ENCODE measurements around the gene CCPG1.

CCPG1 gene

DNA sequence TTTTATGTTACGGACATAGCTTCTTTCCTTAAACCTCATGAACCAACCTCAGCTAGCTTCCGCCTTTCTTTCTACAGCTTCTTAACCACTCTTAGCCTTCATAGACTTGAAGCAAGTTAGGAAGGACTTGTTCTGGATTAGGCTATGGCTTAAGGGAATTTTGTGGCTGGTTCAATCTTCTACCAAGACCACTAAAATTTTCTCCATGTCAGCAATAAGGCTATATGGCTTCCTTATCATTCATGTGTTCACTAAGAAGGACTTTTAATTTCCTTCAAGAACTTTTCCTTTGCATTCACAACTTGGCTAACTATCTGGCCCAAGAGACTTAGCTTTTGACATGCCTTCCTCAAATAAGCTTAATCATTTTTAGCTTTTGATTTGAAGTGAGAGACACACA, 24.5 kb downstream of the CCPG1 start:
- FAIRE-seq: no peak

DNA sequence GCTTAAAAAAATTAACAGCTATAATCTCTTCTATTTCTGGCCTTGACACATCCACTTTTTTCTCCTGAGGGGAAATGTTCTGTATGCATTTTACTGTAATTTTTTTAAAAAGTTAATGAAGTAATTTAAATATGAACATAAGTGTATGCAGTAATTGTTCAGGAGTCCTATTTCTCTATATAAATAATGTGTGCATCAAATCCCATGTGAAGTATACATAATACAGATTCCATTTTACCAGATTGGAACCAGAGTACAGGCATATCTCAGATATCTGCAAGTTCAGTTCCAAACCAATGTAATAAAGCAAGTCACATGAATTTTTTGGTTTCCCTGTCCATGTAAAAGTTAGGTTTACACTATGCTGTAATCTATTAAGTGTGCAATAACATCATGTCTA, 26.6 kb downstream of the CCPG1 start:
- FAIRE-seq: no peak

- no peak for FAIRE-seq
These were observed 29.1 kb downstream of the CCPG1 start for GRCh38 chr15:55379095-55379494.

- peak; percentile 49 for FAIRE-seq
These were observed 35.3 kb downstream of the CCPG1 start for GRCh38 chr15:55372701-55373440.

DNA sequence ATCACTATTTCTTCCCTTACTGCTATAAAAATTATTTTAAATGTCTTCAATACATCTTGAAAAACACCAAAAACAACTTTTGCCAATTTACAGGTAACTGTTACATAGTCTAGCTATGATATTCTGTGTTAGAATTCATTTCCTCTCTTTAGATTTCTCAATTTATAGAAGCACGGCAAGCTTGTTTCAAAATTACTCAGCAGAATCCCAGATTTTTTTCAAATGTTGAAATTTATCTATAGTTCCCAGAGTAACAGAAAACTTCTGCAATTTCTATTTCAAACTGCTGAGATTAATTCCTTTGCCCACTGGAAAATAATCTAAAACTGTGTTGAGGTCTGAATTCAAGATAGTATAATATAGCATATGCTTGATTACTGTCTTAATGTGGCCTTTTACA, 41.2 kb downstream of the CCPG1 start:
- FAIRE-seq: no peak

- no peak for FAIRE-seq
These were observed 45.5 kb downstream of the CCPG1 start for GRCh38 chr15:55362641-55363040.

DNA sequence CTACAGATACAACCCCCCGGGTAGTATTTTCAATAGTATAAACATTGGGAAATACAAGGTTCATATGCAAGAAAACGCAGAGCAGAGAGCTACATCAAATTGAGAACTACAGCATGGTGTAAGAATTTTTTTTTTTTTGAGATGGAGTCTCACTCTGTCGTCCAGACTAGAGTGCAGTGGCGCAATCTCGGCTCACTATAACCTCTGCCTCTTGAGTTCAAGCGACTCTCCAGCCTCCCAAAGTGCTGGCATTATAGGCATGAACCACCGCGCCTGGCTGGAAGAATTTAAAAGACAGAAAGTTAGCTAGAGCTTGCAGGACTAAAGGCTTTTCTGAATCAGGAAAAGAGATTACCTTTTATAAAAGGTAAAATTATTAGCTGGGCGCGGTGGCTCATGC, 47.1 kb downstream of the CCPG1 start:
- FAIRE-seq: no peak

- FAIRE-seq: no peak
These were observed 47.9 kb downstream of the CCPG1 start for GRCh38 chr15:55360256-55360655.

GRCh38 chr15:55358471-55358870, 49.7 kb downstream of the CCPG1 start:
- no peak for FAIRE-seq

DNA sequence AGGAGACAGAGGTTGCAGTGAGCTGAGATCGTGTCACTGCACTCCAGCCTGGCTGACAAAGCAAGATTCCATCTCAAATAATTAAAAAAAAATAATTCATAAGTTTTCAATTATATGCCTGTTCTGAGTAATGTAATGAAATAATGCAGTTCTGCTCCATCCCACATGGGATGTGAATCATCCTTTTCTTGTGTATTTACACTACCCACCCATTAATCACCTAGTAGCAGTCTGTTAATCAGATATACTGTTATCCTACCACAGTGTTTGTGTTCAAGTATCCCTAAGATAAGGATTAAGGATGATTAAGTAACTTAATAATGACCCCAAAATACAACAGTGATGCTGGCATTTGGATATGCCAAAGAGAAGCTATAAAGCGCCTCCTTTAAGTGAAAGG, 50.4 kb downstream of the CCPG1 start:
- FAIRE-seq: no peak

DNA sequence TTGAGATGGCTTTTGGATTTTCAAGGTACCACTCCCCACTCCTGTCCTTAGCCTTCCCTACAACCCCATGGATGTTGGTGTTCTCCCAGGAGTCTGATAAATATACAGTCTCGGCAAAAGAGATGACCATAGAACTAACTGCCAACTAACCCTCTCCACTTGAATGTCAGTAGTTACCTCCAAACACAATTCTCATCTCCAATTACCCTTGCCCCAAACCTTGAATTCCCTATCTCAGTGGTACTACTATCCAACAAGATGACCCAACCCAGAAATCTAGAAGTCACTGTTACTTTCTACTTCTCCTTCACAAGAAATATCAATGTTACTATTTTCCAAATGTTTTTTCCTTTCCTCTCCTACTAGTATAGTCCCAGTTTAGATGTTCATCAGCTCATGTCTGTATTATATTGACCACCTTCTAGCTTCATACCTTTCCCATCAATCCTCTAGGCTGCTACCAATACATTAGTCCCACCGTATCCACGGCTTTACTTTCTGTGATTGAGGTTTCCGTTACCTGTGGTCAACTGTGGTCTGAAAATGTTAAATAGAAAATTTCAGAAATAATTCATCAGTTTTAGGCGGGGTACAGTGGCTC, 51.1 kb downstream of the CCPG1 start:
- no peak for FAIRE-seq

DNA sequence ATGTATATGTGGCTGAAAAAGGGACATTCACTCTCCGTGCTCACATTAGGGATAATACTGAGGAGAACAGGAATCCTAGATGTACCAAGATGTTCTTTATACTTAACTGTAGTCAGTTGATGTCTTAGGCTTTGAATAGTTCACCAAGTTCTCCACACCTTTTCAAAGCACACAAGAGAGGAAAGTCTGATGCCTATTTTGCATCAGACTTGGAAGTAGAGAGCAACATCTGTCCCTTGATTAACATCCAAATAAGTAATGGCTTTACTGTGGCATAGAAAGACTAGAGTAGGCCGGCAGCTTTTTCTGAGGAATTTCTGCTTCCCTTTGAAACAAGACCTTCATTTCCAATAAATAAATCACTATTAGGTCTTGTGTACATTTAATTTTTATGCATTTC, 55.1 kb downstream of the CCPG1 start:
- FAIRE-seq: no peak

DNA sequence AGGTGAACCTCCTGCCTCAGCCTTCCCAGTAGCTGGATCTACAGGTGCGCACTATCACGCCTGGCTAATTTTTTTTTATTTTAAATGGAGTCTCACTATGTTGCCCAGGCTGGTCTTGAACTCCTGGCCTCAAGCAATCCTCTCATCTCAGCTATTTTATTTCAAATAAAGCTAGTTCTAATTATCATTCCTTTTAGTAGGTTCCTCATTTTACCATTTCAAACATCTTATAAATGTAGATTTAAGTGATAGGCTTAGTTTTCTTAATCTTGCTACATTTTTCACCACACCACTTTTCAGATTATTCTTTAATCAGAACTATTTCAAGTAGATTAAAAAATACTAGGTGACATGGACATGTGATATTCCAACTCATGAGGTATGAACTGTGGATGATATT, 58.9 kb downstream of the CCPG1 start:
- FAIRE-seq: no peak

- no peak for FAIRE-seq
These were observed 59.8 kb downstream of the CCPG1 start for GRCh38 chr15:55348281-55348778.

GRCh38 chr15:55344206-55344605, 64.0 kb downstream of the CCPG1 start:
- FAIRE-seq: no peak

- no peak for FAIRE-seq
These were observed 65.0 kb downstream of the CCPG1 start for GRCh38 chr15:55343168-55343567.

DNA sequence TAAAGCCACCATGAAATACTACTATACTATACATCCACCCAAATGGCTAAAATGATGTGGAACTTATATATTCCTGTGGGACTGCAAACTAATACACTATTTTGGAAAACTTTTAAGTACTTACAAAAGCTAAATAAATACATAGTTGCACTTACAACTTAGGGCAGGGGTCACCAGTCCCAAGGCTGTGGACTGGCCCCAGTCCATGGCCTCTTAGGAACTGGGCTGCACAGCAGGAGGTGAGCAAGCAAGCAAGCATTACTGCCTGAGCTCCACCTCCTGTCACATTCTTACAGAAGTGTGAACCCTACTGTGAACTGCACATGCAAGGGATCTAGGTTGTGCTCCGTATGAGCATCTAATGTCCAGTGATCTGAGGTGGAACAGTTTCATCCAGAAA, 71.0 kb downstream of the CCPG1 start:
- no peak for FAIRE-seq

GRCh38 chr15:55334997-55335396, 73.2 kb downstream of the CCPG1 start:
- FAIRE-seq: no peak

- FAIRE-seq: no peak
These were observed 73.8 kb downstream of the CCPG1 start for GRCh38 chr15:55334371-55334770.

DNA sequence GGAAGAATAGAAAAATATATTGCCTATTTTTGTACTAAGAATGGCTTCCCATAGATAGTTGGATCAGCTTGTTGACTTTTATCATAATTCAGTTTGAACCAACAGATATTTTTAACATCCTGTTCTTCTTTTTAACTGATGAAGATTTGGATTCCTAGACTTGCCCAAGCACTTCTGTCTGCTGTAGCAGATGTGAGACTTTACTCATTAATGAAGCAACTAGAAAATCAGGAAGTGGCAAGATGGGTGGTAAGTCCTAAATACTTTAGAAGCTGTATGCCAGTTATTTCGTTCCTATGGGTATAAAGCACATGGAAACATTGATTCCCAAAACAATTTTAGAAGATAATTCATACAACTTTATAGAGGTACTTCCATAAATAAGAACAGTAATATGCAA, 80.8 kb downstream of the CCPG1 start:
- FAIRE-seq: no peak

- FAIRE-seq: no peak
These were observed 85.7 kb downstream of the CCPG1 start for GRCh38 chr15:55322467-55322866.

- FAIRE-seq: no peak
These were observed 87.2 kb downstream of the CCPG1 start for GRCh38 chr15:55320963-55321362.

DNA sequence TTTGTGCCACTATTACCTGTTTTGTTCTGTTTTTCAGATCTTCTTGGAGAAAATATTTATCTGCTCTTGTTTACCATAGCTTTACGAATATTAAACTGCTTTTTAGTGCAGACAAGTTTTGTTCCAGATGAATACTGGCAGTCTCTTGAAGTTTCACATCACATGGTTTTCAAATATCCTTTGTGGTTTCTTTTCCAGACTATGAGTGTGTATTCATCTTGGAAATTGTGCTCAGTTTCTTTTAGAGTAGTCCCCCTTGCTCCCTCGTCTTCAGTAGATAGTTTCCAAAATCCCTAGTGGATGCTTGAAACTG, 88.0 kb downstream of the CCPG1 start:
- FAIRE-seq: no peak

GRCh38 chr15:55319537-55320237, 88.5 kb downstream of the CCPG1 start:
- FAIRE-seq: no peak

All from colon (tissue), 2 donors.